GM21737 (cell line): ENCODE measurements around the gene CLSTN3.
"Not testable (repeated sequence)": the region's sequence is repeated elsewhere in the genome, so short reads cannot be mapped to it uniquely, and the experiment has no call there.

Source experiments
- ATAC-seq: cut with Tn5 transposase; IDR thresholded peaks from one replicate; pipeline ENCODE4 v1.9.1; 2021; ENCODE audit warnings: mild to moderate bottlenecking, moderate library complexity; ENCODE audit not compliant: unreplicated experiment

Gene CLSTN3

GRCh38 chr12:7150356-7150755, 20.2 kb downstream of the CLSTN3 start:
- ATAC-seq, result no peak

DNA sequence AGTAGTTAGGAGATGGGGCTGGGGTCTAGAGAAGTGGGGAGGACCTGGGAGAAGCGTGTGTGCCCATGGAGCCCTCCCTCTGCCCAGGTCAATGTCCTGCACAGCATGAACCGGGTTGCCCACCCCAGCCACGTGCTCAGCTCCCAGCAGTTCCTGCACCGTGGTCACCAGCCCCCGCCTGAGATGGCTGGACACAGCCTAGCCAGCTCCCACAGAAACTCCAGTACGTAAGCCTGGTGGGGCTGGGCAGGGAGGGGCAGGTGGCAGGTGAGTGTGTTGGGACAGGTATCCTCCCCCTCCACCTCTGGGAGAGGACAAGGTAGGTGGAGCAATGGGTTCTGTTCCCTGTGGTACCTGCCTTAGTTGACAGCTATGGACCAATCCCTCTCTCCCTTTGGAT, 20.7 kb downstream of the CLSTN3 start:
- no peak for ATAC-seq

- ATAC-seq, result no peak
Measured at GRCh38 chr12:7151532-7151931, 21.4 kb downstream of the CLSTN3 start.

DNA sequence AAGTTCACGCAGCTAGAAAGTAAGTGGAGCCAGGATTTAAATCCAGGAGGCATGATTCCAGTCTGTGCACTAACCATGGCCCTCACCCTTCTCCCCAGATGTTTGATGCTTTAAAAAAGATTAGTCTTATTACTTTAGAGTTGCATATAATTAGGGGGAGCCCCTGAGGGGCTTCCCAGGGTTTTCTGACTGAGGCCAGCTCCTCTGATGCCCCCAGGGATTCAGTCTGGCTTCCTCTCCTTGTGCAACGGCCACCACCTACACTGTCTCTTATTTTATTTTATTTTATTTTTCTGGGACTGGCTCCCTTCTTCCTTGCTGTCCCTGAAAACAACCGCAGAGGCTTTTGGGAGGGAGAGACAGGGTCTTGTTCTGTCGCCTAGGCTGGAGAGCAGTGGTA, 22.6 kb downstream of the CLSTN3 start:
- ATAC-seq, result no peak

GRCh38 chr12:7154042-7154441, 23.9 kb downstream of the CLSTN3 start:
- no peak for ATAC-seq

GRCh38 chr12:7154901-7155470, 24.8 kb downstream of the CLSTN3 start:
- no peak for ATAC-seq

- ATAC-seq, result no peak
Measured at GRCh38 chr12:7155471-7156034, 25.4 kb downstream of the CLSTN3 start.

GRCh38 chr12:7156259-7157197, 26.4 kb downstream of the CLSTN3 start:
- no peak for ATAC-seq

DNA sequence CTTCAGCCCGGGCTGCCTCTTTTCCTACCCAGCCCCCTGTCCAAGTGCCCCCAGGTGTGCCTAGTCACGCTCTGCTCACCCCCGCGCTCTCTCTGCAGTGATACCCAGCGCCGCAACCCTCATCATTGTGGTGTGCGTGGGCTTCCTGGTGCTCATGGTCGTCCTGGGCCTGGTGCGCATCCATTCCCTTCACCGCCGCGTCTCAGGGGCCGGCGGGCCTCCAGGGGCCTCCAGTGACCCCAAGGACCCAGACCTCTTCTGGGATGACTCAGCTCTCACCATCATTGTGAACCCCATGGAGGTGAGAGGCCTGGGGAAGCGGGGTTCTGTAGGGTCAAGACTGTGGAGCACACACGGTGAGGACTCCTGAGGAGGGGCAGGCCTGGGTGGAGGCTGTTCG, 27.2 kb downstream of the CLSTN3 start:
- no peak for ATAC-seq

GRCh38 chr12:7158781-7159609, 28.8 kb downstream of the CLSTN3 start:
- no peak for ATAC-seq

DNA sequence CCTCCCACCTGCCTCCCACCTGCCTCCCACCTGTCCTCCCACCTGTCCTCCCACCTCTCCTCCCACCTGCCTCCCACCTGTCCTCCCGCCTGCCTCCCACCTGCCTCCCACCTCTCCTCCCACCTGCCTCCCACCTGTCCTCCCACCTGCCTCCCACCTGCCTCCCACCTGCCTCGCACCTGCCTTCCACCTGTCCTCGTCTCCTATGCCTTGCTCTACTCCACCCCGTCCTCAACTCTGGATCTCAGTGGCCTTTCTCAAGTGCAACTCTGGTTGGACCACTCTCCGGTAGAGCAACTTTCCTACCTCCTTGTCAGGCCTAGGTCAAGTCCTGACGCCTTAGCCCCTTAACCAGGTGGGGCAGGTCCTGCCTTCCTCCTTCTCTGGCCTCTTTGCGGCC, 30.0 kb downstream of the CLSTN3 start:
- ATAC-seq, result no peak

DNA sequence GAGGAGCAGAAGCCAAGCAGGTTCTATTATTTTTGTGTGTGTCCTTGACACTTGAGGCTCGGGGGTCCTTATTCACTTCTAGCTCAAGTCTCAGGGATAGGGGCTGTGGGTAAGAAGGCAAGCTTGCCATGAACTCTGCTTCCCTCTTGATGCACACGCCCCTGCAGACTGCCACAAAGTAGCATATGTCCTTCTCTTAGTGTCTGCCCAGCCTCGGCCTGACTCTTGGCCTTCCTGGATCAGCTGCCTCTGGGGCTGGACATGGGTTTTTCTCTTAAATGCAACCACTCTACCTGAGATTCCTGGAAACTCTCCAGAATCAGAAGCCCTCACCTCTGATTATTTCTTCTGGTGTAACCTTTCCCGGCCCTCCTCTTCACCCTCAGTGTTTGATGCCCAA, 31.2 kb downstream of the CLSTN3 start:
- no peak for ATAC-seq

- no peak for ATAC-seq
Measured at GRCh38 chr12:7161811-7162210, 31.6 kb downstream of the CLSTN3 start.

- no peak for ATAC-seq
Measured at GRCh38 chr12:7162691-7163114, 32.5 kb downstream of the CLSTN3 start.

- no peak for ATAC-seq
Measured at GRCh38 chr12:7169951-7170350, 39.8 kb downstream of the CLSTN3 start.

DNA sequence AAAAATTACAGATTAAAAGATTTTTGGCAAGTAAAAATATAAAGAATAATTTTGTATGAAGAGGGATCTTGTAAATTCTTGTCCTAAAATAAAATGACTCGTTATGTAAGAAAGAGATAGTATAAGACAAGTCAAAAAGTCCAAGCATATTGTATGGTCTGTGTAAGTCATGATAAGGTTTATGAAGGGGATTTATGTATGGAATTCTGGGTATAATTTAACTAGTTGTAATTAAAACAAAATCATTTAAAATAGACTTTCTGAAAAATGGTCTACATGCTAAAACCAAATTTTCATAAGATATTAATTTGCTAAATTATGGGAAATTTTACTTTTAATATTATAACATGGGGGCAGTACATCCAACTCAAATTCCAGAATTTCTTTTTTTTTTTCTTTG, 41.7 kb downstream of the CLSTN3 start:
- no peak for ATAC-seq

DNA sequence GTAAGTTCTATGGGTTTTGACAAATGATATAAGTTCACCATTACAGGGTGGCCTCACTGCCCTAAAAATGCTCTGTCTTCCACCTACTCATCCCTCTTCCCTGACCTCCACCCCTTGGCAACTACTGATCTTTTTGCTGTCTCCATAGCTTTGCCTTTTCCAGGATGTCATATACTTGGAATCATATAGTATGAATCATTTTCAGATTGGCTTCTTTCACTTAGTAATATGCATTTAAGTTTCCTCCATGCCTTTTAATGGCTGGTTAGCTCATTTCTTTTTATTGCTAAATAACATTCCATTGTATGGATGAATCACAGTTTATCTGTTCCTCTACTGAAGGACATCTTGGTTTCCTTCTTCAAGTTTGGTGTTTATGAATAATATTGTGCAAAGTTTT, 45.3 kb downstream of the CLSTN3 start:
- no peak for ATAC-seq

GRCh38 chr12:7176595-7176994, 46.4 kb downstream of the CLSTN3 start:
- no peak for ATAC-seq

- no peak for ATAC-seq
Measured at GRCh38 chr12:7178481-7178880, 48.3 kb downstream of the CLSTN3 start.

- ATAC-seq, result no peak
Measured at GRCh38 chr12:7180685-7181084, 50.5 kb downstream of the CLSTN3 start.

DNA sequence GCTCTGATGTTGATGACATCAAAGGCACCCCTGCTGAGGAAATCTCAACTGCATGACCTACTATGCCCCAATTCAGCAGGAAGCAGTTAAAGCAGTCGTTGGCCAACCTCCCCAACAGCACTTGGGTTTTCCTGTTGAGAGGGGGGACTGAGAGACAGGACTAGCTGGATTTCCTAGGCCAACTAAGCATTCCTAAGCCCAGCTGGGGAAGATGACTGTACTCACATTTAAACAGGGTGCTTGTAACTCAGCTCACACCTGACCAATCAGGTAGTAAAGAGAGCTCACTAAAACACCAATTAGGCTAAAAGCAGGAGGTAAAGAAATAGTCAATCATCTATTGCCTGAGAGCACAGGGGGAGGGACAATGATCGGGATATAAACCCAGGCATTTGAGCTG, 55.9 kb downstream of the CLSTN3 start:
- not testable (repeated sequence) for ATAC-seq
